K562 (cell line): ENCODE data around the gene TCEA3. TPM values are rescaled to one million over a fixed set of nuclear protein-coding genes. Genes with fewer than 3 reads are reported as not detected.

Experiments used
- ATAC-seq: fragments of 200-7000 bp; cut with Tn5 transposase; 3 replicates; pipeline ENCODE4 v1.9.1; 2020; ENCODE audit warnings: moderate library complexity
- BruUV-seq: library from RNA; stranded (reverse); fragments of 400-500 nt; replicated peaks from 2 replicates; lab custom pipeline; 2021; lab: Mats Ljungman, UMichigan
- CTCF ChIA-PET: fragments of 300-600 bp; formaldehyde crosslinking; extraction: SDS; loops from one replicate; lab custom pipeline; 2021; ENCODE audit warnings: low intra/inter-chr PET ratio; lab: Yijun Ruan, JAX
- POLR2A ChIA-PET: fragments of 300-600, 350-650 bp; sonication (Branson Sonifier 250); formaldehyde crosslinking; extraction: SDS; loops from one replicate; lab custom pipeline; 2021; ENCODE audit warnings: antibody characterized with exemption, inconsistent platforms; lab: Yijun Ruan, JAX
- DNase-seq, 4 experiments: peaks; one replicate each; pipeline versions ENCODE4 v3.0.0 to v3.0.0-alpha.2; 2011 to 2018; ENCODE audit warnings: low spot score in 3 of 4, mixed read lengths in 3 of 4; ENCODE audit errors: extremely low read depth in 1 of 4
- FAIRE-seq: peaks from 2 replicates; lab custom pipeline; 2011; peaks lifted over from hg19 to GRCh38; lab: Jason Lieb, UNC
- H2AFZ ChIP-seq: 2 replicates; pipeline ENCODE4 v1.6.0; 2011; ENCODE audit warnings: low read depth, low read length, control low read depth, inconsistent platforms
- H3K27ac ChIP-seq: fragments of 200-600 bp; 3 replicates; pipeline ENCODE4 v1.8.0; 2011; ENCODE audit warnings: low read depth, mild to moderate bottlenecking, control low read depth, inconsistent platforms, low read length, moderate library complexity, mixed read lengths; ENCODE audit errors: extremely low read depth
- H3K27me3 ChIP-seq, 2 experiments: fragments of 300-600 bp in 1 of 2; 2 replicates in 1 of 2; 3 replicates in 1 of 2; pipeline versions ENCODE4 v1.6.0 to v1.8.0; 2011; ENCODE audit warnings: inconsistent platforms in 2 of 2, low read length in 2 of 2, mild to moderate bottlenecking in 1 of 2, mixed read lengths in 1 of 2, moderate library complexity in 1 of 2; ENCODE audit not compliant: control insufficient read depth in 2 of 2, insufficient read depth in 2 of 2
- H3K36me3 ChIP-seq: fragments of 300-600 bp; 3 replicates; pipeline ENCODE4 v1.8.0; 2011; ENCODE audit warnings: mild to moderate bottlenecking, low read length, inconsistent platforms; ENCODE audit not compliant: control insufficient read depth, insufficient read depth
- H3K4me1 ChIP-seq, 2 experiments: fragments of 200-600 bp in 1 of 2; replicated peaks in 1 of 2; 2 replicates in 1 of 2; 3 replicates in 1 of 2; pipeline versions ENCODE4 v1.5.1 to v1.8.0; 2011; ENCODE audit warnings: inconsistent platforms in 2 of 2, low read length in 2 of 2, mild to moderate bottlenecking in 1 of 2, mixed read lengths in 1 of 2, moderate library complexity in 1 of 2; ENCODE audit not compliant: control insufficient read depth in 2 of 2, insufficient read depth in 2 of 2
- H3K4me2 ChIP-seq: 2 replicates; pipeline ENCODE4 v1.6.1; 2011; ENCODE audit warnings: low read length, control low read depth, inconsistent platforms, mixed read lengths; ENCODE audit not compliant: insufficient read depth
- H3K4me3 ChIP-seq: fragments of 200-600 bp; sonication (generic), shearing (Covaris generic); 2 replicates; pipeline ENCODE4 v1.5.1; 2016; ENCODE audit warnings: control low read depth, inconsistent platforms
- H3K79me2 ChIP-seq: fragments of 200-600 bp; 3 replicates; pipeline ENCODE4 v1.8.0; 2011; ENCODE audit warnings: low read length, inconsistent platforms; ENCODE audit not compliant: control insufficient read depth, insufficient read depth
- H3K9ac ChIP-seq, 2 experiments: 2 replicates each; pipeline versions ENCODE4 v1.6.0 to v1.6.1; 2011; ENCODE audit warnings: low read depth in 2 of 2, low read length in 2 of 2, control low read depth in 1 of 2, inconsistent platforms in 1 of 2, mild to moderate bottlenecking in 1 of 2, mixed read lengths in 1 of 2; ENCODE audit not compliant: insufficient read depth in 1 of 2
- H3K9me1 ChIP-seq: one replicate; pipeline ENCODE4 v1.6.0; 2011; ENCODE audit warnings: inconsistent platforms, mild to moderate bottlenecking, low read length, moderate library complexity; ENCODE audit not compliant: control insufficient read depth, insufficient read depth
- H3K9me3 ChIP-seq: replicated peaks from 2 replicates; pipeline ENCODE4 v1.5.1; 2011; ENCODE audit warnings: low read depth, low read length, inconsistent platforms; ENCODE audit not compliant: control insufficient read depth, insufficient read depth
- H4K20me1 ChIP-seq: replicated peaks from 2 replicates; pipeline ENCODE4 v1.6.1; 2011; ENCODE audit warnings: low read length, inconsistent platforms, mixed read lengths; ENCODE audit not compliant: control insufficient read depth, insufficient read depth
- DNMT1 ChIP-seq: fragments of 450-650 bp; IDR thresholded peaks from 2 replicates; pipeline ENCODE4 v1.6.1; 2016; ENCODE audit warnings: antibody characterized with exemption, mild to moderate bottlenecking
- RBM22 ChIP-seq: fragments of 200-400 bp; formaldehyde crosslinking; IDR thresholded peaks from 2 replicates; pipeline ENCODE4 v1.6.1; 2018; ENCODE audit warnings: low read length, low read depth; ENCODE audit not compliant: poor library complexity, severe bottlenecking
- RBM25 ChIP-seq: fragments of 200-400 bp; formaldehyde crosslinking; IDR thresholded peaks from 2 replicates; pipeline ENCODE4 v1.6.1; 2018; ENCODE audit warnings: low read length, low read depth, moderate library complexity; ENCODE audit not compliant: severe bottlenecking
- ZNF695 ChIP-seq: fragments of 450-650 bp; formaldehyde crosslinking; IDR thresholded peaks from 2 replicates; pipeline ENCODE4 v1.4.0; 2020; ENCODE audit warnings: mild to moderate bottlenecking, moderate library complexity
- WGBS: fragments of 100-300 bp; shearing (Covaris generic); methylation state at CpG from one replicate; pipeline ENCODE4 v1.1.6; 2016; ENCODE audit warnings: low coverage, mixed read lengths; ENCODE audit not compliant: insufficient coverage; ENCODE audit errors: missing lambda C conversion rate; 5-methylcytosine and 5-hydroxymethylcytosine counted together
- in situ Hi-C: fragments of 300-500 bp; cut with MboI; formaldehyde crosslinking; loops from 4 replicates; pipeline ENCODE4 v1.15.0; 2018; ENCODE audit warnings: inconsistent platforms, mixed read lengths
- intact Hi-C: fragments of 100-400 bp; cut with micrococcal nuclease; formaldehyde crosslinking; loops from 2 replicates; pipeline ENCODE4 v1.14.2; 2022
- polyA plus RNA-seq, 8 experiments: library from polyadenylated mRNA; depleted of rRNA in 4 of 8; stranded (reverse) in 5 of 8; unstranded in 3 of 8; fragments of >200 nt; fragmentation: Nextera tagmentation in 2 of 8; fragmentation: Illumina TruSeq in 1 of 8; extraction: Ambion mirVana in 2 of 8; extraction: Trizol in 1 of 8; gene quantifications; 2 replicates each; pipeline versions ENCODE4 v1.2.1 to v1.2.3, GENCODE V29; 2011 to 2014; ENCODE audit warnings: inconsistent platforms in 1 of 8, missing spikeins in 1 of 8
- total RNA-seq, 7 experiments: library from RNA; depleted of rRNA in 6 of 7; stranded (reverse); fragments of >200 nt in 6 of 7; fragmentation: Illumina TruSeq in 2 of 7; extraction: Trizol in 2 of 7; gene quantifications; 2 replicates each; pipeline versions ENCODE4 v1.2.1 to v1.2.3, GENCODE V29; 2011 to 2021; ENCODE audit warnings: low replicate concordance in 1 of 7

The TCEA3 gene
- total and polyA plus RNA-seq, 9 of the 15 experiments (the other 6 are each of a cell fraction or from before 2014, with no cell fraction given) = 0.03 to 0.55 (median 0.36) TPM

- in situ Hi-C loops (no loop called here), intact Hi-C loops (no loop called here)
- no TSS peak for BruUV-seq
- Histone ChIP-seq H3K4me2 (no peak overlapping the region), H3K4me1 (peaks cover 7 to 19% of the 10 kb centered on the region in 2 experiments; a peak in 4 of 5 replicates), H3K4me3 (no peak overlapping the region), H3K27ac (no peak overlapping the region), H3K9me3 (no peaks in the 10 kb centered on the region), H4K20me1 (no peaks in the 10 kb centered on the region), H3K36me3 (peaks cover 29% of the 10 kb centered on the region; the same call in 1 of the 3 replicates), H3K9me1 (no peaks in the 10 kb centered on the region), H3K9ac (peak overlapping the region in 1 of 2 experiments; percentile 76; a peak in 1 of 4 replicates), H3K27me3 (no peaks in the 10 kb centered on the region), H2AFZ (no peak overlapping the region), H3K79me2 (no peaks in the 10 kb centered on the region)
- ATAC-seq (no peak), DNase-seq (no peak), FAIRE-seq (no peak)
- peak; percentile 16 for TF ChIP-seq RBM25
- TF ChIP-seq DNMT1 = no peak
- ChIA-PET CTCF (no interaction called here), POLR2A (no interaction called here)
- 70% methylated on average over 8 of the region's 8 CpGs for WGBS
These were observed 14.0 kb upstream of the TCEA3 start for GRCh38 chr1:23438545-23438944.

DNA sequence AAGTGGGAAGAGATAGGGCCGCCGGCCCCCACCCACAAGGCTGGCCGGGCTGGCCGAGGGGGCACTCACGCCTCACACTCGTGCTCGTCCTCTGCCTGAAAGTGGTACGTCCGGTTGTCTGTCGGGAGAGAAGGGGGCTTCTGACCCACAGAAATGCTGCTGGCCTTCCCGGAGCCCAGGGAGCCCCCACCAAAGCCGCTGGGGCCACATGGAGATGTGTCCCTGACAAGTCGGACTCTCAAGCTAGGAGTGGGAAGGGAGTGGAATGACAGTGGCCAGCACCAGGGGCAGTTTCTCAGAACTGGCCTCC, 12.8 kb upstream of the TCEA3 start:
- H2AFZ ChIP-seq = no peak overlapping the region
- no peaks in the 10 kb centered on the region for H3K9me3 ChIP-seq
- H3K9ac ChIP-seq = peak overlapping the region in 1 of 2 experiments; percentile 30; a peak in 1 of 4 replicates
- DNase-seq = no peak
- 94% methylated on average over 12 of the region's 13 CpGs for WGBS
- H3K79me2 ChIP-seq = no peaks in the 10 kb centered on the region
- no peak for FAIRE-seq
- no peak overlapping the region for H3K4me2 ChIP-seq
- H3K36me3 ChIP-seq = peaks cover 41% of the 10 kb centered on the region; the same call in 1 of the 3 replicates
- H4K20me1 ChIP-seq = no peaks in the 10 kb centered on the region
- BruUV-seq = no TSS peak
- ChIA-PET CTCF (interaction anchor here (0.6 kb wide), 1 partner anchor 32 kb away, joined by 3 read pairs; no protein-coding TSS in a partner anchor), POLR2A (interaction anchor here (0.6 to 2.4 kb wide), 2 partner anchors 15 to 25 kb away, joined by 3 to 12 read pairs; no protein-coding TSS in a partner anchor)
- H3K9me1 ChIP-seq = no peaks in the 10 kb centered on the region
- peak; percentile 7 for TF ChIP-seq RBM22
- no peak for TF ChIP-seq ZNF695 (CRISPR knock-in tag)
- H3K27me3 ChIP-seq = no peaks in the 10 kb centered on the region
- intact Hi-C loops = no loop called here
- no peak overlapping the region for H3K4me3 ChIP-seq
- no peak overlapping the region for H3K27ac ChIP-seq
- in situ Hi-C loops = no loop called here
- ATAC-seq = no peak
- peaks cover 7 to 19% of the 10 kb centered on the region in 2 experiments; a peak in 4 of 5 replicates for H3K4me1 ChIP-seq
